GM21723 (cell line): ENCODE results near the gene COL16A1.

ENCODE experiments used
- ATAC-seq: cut with Tn5 transposase; IDR thresholded peaks from one replicate; pipeline ENCODE4 v1.9.1; 2021; ENCODE audit warnings: mild to moderate bottlenecking, moderate library complexity; ENCODE audit not compliant: unreplicated experiment

COL16A1 gene

GRCh38 chr1:31733389-31734219 is 29.8 kb upstream of the COL16A1 start:
- ATAC-seq: no peak

GRCh38 chr1:31732751-31733289 is 29.0 kb upstream of the COL16A1 start:
- no peak for ATAC-seq

DNA sequence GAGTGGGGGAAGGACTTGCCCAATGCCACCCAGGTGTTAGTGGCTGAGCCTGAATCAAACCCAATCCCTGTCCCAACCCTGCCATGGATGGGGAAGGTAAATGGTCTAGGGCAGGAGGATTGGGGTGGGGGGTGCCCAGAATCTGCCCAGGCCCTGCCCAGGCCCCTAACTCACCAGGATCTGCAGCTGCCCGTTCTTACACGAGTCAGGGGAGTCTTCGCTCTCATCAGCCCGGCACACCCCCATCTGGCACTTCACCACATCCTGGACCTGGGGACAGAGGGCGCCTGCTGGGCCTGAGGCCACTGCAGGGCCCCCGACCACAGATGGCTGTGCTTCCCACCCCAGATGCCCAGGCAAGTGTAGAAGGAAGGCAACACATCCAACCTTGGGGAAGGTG is 28.5 kb upstream of the COL16A1 start:
- ATAC-seq: no peak

DNA sequence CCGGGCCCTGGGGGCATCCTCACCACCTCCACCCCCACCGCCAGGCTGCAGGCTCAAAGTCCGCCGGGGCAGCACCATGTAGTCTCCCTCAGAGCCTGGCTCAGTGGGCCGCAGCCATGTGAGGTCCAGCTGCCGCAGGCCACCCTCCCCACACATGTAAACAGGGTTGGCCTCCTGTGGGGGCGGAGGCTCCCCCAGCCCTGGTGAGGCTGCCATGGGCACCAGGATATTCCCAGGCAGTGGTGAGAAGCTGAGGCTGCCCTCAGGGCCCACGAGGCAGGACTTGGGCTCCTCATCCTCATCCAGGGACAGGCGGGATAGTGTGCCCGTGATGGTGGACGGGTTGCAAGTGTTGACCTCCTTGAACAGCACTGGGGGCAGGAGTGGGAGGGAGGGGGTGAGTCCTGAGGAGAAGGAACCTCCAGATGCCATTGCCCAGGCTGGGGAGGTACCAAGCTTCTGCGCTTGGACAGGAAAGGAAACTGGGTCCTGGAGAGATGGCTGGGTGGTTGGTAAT is 27.3 kb upstream of the COL16A1 start:
- ATAC-seq: no peak

DNA sequence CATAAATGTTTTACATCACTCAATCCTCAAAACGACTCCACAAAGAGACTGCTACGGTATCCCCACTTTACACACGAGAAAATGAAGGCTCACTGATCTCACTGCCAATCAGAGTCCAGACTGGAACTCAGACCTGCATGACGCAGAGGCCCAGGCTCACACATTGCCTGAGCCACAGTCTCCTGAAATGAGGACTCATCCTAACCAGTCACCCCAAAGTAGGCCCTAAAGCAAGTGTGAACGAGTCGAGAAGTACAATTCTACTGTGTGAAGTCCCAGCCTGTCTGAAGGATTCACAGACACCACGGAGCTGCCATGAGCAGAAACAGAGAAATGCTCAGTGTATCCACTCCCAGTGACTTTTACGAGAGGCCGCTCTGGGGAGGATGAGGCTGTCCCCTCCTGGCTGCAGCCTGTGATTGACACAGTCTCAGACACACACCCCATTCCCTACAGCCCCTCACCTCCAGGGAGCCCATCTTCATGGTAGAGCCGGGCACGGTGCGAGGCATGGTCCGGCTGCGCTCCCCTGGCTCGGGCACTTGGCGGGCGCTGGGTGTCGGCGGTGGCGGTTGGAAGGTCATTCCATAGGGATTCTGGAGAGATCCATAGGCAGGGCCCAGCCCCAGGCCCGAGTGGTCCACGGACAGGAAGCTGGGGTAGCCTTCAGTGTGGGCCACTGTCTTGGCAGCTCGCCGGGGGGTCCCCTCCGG is 26.7 kb upstream of the COL16A1 start:
- ATAC-seq: no peak

GRCh38 chr1:31727849-31728248 is 24.0 kb upstream of the COL16A1 start:
- ATAC-seq: no peak

DNA sequence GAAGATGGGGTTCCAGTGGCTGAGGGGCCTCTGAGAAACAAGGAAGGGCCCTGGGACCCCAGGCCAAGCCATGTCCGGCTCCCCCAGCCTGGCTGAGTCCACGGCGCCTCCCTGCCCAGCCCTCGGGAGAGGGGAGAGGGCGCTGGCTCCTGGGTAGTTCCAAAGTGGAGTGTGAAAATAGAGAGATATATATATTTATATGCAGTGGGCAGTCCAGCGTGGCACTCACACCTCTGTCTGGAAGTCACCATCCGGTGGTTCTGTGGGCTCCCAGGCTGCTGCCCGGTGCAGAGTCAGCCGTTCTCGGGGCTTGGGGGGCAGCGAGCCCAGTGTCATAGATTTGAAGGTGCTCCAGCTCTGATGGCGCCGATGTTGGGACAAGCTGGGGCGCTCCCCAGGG is 23.4 kb upstream of the COL16A1 start:
- ATAC-seq: no peak

- ATAC-seq: no peak
Measured at GRCh38 chr1:31726715-31727114, 22.9 kb upstream of the COL16A1 start.

- ATAC-seq: no peak
Measured at GRCh38 chr1:31725777-31726535, 22.1 kb upstream of the COL16A1 start.

DNA sequence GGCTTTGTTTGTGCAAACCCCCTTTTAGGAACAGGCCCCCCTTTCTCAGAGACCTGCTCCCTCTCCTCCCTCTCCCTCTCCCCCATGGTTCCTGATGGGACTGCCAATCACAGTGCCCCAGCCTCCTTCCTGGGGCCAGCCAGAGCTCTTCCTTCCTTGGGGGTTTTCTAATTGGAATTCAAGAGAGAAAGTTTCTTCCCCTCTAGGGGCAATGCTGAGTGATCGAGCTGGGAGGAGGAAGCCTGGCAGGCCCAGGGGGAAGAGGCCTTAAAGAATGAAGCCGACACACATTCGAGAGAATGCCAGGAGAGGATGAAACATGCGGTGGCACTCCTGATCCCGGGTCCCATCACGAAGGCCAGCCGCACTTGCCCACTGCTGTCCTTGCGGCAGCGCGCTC is 21.3 kb upstream of the COL16A1 start:
- ATAC-seq: no peak

DNA sequence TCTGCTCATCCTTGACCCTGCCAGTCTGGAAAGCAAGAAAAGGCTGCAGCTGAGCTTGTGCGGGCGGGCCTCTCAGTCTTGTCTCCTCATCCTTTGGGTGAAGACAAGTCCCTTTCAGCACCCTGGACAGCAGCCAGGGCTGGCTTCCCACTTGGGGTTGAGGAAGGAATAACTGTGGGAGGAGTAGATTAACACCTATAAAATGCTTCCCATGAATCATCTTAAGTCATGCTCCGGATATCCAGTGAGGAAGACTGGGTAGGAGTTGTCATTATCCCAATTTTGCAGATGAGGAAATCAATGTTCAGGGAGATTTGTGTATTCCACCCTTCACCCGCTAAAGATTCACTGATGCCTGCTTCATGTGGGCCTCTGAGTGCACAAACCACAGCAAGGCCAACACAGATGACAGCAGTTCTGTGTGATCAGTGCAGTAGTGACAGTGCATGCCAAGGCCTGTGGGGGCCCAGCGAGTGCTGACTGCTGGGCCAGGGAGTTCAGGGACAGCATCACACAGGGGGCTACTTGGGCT is 20.1 kb upstream of the COL16A1 start:
- ATAC-seq: no peak

DNA sequence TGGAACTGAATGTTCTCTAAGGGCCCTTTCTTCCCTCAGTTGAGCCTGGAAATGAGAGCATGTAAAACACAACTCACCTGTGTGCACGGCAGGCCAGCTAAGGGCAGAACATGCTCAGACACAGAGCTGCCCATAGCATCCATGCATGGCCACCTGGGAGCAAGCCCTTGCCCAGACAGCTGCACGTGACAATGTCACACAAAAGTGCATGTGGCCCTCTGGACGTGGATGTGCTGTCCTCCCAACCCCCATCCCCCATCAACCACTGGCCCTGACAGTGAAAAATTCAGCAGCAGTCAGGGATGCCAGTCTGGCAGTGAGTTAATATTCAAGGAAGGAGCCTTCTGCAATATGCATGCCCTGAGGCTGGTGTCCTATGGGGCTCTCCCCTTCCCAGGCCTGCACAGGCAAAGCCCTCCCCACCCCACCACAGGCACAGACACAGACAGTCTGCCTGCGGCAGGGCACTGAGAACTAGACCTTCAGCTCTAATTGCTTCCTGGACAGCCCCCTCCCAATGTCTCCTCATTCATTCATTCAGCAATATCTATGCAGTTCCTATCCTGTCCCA is 14.6 kb upstream of the COL16A1 start:
- no peak for ATAC-seq

GRCh38 chr1:31717341-31717740 is 13.5 kb upstream of the COL16A1 start:
- ATAC-seq: no peak

DNA sequence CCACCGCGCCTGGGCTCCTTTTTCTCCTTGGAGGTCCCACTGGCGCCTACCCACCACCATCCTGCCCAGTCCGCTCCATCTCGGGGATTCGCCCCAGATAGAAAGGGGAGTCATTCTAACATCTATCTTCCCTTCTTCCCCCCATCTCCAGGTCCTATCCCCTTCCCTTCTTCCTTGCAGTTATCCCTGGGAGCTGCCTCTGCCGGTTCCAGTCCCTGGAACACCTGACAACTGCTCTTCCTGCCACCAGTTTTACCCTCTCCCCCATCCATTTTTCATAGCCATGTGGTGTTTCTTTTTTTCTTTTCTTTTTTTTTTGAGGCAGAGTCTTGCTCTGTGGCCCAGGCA is 12.0 kb upstream of the COL16A1 start:
- no peak for ATAC-seq

- ATAC-seq: peak; percentile 69
Measured at GRCh38 chr1:31715087-31715872, 11.5 kb upstream of the COL16A1 start.

GRCh38 chr1:31714442-31715086 is 10.7 kb upstream of the COL16A1 start:
- no peak for ATAC-seq

GRCh38 chr1:31712630-31713029 is 8.8 kb upstream of the COL16A1 start:
- no peak for ATAC-seq

DNA sequence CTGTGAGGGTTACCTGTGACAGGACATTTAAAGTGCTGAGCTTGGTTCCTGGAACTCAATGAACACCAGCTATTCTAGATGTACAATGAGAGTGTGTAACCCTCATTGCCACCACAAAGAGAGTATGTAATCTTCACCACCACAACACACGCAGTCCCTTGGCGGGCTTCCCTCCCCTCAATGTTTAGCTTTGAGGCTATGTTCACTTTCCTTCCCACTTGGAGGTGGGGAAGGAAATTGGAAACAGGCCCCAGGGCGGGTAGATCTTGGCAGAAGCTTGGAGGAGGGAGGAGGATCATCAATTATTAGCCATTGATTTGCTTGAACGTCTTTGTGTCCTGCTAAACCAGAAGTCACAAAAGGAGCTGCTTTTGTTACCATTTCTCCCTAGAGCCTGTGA is 8.3 kb upstream of the COL16A1 start:
- no peak for ATAC-seq

DNA sequence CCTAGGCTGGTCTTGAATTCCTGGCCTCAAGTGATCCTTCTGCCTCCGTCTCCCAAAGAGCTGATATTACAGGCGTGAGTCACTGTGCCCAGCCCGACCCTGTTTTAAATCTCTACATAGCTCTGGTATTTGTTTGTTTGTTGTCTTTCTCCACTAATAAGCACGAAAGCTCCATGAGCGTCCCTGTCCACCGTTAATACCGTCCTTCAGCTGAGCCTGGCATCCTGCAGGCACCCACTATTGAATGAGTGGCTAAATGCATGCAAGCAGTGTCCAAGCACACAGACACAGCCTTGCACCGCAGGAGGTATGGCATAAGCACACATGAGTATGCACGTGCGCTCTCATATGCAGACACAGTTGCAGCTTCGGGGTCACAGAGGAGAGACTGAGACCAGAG is 4.5 kb upstream of the COL16A1 start:
- no peak for ATAC-seq
